ENCODE data around the gene GRIN1. TPM values are rescaled to one million over a fixed set of nuclear protein-coding genes. Genes with fewer than 3 reads are reported as not detected.

Gene GRIN1
- total and polyA plus RNA-seq, 2 donors (not counting 3 experiments of a cell fraction or from before 2014, with no cell fraction given) = not detected

DNA sequence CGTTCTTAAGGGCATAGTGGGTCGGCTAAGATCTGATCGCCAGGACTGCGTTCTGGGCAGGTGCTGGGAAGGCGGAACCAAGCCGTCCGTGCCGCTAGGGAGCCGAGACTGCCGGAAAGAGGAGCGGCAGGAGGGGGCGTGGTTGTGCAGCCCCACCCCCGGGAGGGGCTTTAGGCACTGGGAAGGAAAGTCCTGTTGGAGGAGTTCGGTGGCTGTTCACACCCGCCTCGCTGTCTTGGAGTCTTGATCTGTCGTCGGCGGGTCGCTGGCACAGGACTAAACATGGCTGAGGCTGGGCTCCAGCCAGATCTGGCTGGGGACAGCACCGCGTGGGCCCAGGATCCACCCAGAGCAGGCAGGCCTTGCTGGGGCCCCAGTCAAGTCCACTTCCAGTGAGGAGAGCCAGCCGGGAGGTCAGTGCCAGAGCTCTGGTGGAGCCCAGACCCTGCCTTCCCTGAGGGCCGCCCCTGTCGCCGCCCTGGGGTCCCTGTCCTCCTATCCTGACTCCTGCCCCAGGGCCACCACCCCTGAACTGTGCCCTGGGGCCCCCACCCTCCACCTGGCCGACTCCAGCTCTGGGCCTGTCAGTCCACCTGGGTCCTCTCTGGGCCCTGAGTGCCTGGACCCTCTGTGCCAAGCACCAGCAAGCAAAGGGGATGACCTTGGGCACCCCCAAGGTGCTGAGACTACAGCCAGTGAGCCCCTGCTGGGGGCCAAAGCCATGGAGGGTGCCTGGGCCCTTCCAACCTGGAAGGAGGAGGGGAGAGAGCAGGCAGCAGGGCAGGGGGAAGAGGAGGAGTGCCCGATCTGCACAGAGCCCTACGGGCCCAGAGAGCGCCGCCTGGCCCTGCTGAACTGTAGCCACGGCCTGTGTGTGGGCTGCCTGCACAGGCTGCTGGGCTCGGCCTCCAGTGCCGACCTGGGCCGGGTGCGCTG lies 78.6 kb downstream of the GRIN1 start:
- peaks cover 0 to 4% of the 10 kb centered on the region in 2 experiments for H3K36me3 ChIP-seq (ENCODE audit: control insufficient read depth in 2 of 2, extremely low read depth in 1 of 2, insufficient read depth in 2 of 2, low read length in 2 of 2)
- ChIA-PET CTCF (interaction anchor here (0.7 to 2.1 kb wide), 4 partner anchors 11 to 41 kb away, joined by 3 to 8 read pairs (median 4); partner anchors contain the start of genes ANAPC2 and SSNA1), POLR2A (interaction anchor here (0.6 kb wide), 1 partner anchor 171 kb away, joined by 8 read pairs; no protein-coding TSS in a partner anchor)
- dilution Hi-C loops (cut with MboI; ENCODE audit: extremely low pct_ligation_motif_present, low sequenced_read_pairs) = no loop called here
- intact Hi-C loops (cut with micrococcal nuclease) = no loop called here
- no peak overlapping the region for H3K4me2 ChIP-seq (ENCODE audit: insufficient read depth, low read length)
- DNase-seq (ENCODE audit: low read depth, low spot score) = no peak
- no peak overlapping the region for H3K9ac ChIP-seq (replicated peaks; ENCODE audit: extremely low read depth, insufficient read depth, low read length)
- TF ChIP-seq POLR2AphosphoS5 (IDR thresholded peaks at IDR 0.05; ENCODE audit: insufficient read depth, low read depth, low read length) (no peak), JUN (IDR thresholded peaks at IDR 0.05; ENCODE audit: borderline replicate concordance, insufficient read depth, insufficient read length, low read depth) (no peak), EZH2 (IDR thresholded peaks at IDR 0.05; ENCODE audit: borderline replicate concordance, low read depth, low read length, severe bottlenecking) (no peak), GATA2 (IDR thresholded peaks at IDR 0.05; ENCODE audit: insufficient read depth, insufficient read length, low read depth, low read length) (no peak), POLR2A (IDR thresholded peaks at IDR 0.05; ENCODE audit: low read depth, low read length) (no peak), MYC (IDR thresholded peaks at IDR 0.05; ENCODE audit: low read depth, low read length) (no peak), FOS (IDR thresholded peaks at IDR 0.05; ENCODE audit: borderline replicate concordance, insufficient read depth, low read length) (no peak)
- TF ChIP-seq, protein P1, sequence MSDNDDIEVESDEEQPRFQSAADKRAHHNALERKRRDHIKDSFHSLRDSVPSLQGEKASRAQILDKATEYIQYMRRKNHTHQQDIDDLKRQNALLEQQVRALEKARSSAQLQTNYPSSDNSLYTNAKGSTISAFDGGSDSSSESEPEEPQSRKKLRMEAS (IDR thresholded peaks at IDR 0.05; ENCODE audit: insufficient read depth, insufficient read length) = no peak
- TF ChIP-seq, protein P2, sequence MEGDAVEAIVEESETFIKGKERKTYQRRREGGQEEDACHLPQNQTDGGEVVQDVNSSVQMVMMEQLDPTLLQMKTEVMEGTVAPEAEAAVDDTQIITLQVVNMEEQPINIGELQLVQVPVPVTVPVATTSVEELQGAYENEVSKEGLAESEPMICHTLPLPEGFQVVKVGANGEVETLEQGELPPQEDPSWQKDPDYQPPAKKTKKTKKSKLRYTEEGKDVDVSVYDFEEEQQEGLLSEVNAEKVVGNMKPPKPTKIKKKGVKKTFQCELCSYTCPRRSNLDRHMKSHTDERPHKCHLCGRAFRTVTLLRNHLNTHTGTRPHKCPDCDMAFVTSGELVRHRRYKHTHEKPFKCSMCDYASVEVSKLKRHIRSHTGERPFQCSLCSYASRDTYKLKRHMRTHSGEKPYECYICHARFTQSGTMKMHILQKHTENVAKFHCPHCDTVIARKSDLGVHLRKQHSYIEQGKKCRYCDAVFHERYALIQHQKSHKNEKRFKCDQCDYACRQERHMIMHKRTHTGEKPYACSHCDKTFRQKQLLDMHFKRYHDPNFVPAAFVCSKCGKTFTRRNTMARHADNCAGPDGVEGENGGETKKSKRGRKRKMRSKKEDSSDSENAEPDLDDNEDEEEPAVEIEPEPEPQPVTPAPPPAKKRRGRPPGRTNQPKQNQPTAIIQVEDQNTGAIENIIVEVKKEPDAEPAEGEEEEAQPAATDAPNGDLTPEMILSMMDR (IDR thresholded peaks at IDR 0.05; ENCODE audit: extremely low read depth in 1 of 2, insufficient read depth in 1 of 2, low read depth in 1 of 2, low read length in 2 of 2) = no peak
- no peaks in the 10 kb centered on the region for H3K27me3 ChIP-seq (ENCODE audit: control insufficient read depth in 2 of 2, insufficient read depth in 2 of 2, low read length in 2 of 2)
- no peaks in the 10 kb centered on the region for H3K9me3 ChIP-seq (replicated peaks; ENCODE audit: control insufficient read depth, insufficient read depth, low read length)
- no peak for FAIRE-seq
- H3K27ac ChIP-seq (ENCODE audit: insufficient read depth, low read depth, low read length) = no peak overlapping the region
- BruUV-seq (replicated peaks) = no TSS peak
- no peaks in the 10 kb centered on the region for H4K20me1 ChIP-seq (replicated peaks; ENCODE audit: control insufficient read depth, extremely low read depth, insufficient read depth, low read length)
- no peak overlapping the region for H3K4me3 ChIP-seq (replicated peaks in 1 of 3; ENCODE audit: insufficient read depth in 1 of 3, low read depth in 1 of 3, low read length in 3 of 3)
- no peaks in the 10 kb centered on the region for H3K79me2 ChIP-seq (ENCODE audit: control insufficient read depth, insufficient read depth, low read length)
- H3K4me1 ChIP-seq (ENCODE audit: control insufficient read depth, extremely low read depth, insufficient read depth, low read length) = peaks cover 7% of the 10 kb centered on the region
- no peaks in the 10 kb centered on the region for H3K9me1 ChIP-seq (replicated peaks; ENCODE audit: control insufficient read depth, extremely low read depth, insufficient read depth, low read length)
- H2AFZ ChIP-seq (ENCODE audit: low read depth, low read length) = no peak overlapping the region
